HG03066 (cell line): ENCODE measurements around the gene POTEB.
"Not testable (repeated sequence)": the region's sequence is repeated elsewhere in the genome, so short reads cannot be mapped to it uniquely, and the experiment has no call there.

Experiments used
- ATAC-seq: cut with Tn5 transposase; IDR thresholded peaks from one replicate; pipeline ENCODE4 v1.9.1; 2021; ENCODE audit warnings: low read depth; ENCODE audit not compliant: unreplicated experiment

POTEB gene

GRCh38 chr15:21877635-21878034, at the start of gene POTEB:
Gene POTEB (minus strand): TSS chr15:21877735. CDS start chr15:21877246, 489 bp downstream.
- ATAC-seq: not testable (repeated sequence)

GRCh38 chr15:21890955-21891354, 13.4 kb upstream of the POTEB start:
- ATAC-seq: not testable (repeated sequence)

DNA sequence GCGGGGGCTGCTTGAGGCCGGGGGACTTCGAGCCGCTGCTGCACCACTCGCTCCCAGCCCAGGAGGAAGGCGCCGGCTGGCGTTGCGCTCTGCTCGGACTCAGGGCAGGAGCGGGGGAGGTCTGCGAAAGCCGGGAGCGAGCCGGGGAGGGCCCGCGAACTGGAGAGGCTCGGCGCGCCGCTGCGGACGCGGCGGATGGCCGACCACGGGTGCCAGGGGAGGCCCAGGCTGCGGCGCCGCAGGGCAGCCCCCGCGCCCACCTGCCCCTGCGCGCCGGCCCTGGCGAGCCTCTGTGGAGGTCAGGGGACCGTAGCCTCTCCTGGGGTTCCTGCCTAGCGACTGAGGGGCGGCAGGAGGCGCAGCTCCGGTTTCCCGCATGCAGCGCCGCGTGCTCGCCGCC, 12.0 kb upstream of the POTEB start:
- not testable (repeated sequence) for ATAC-seq

GRCh38 chr15:21838831-21839230, 38.7 kb downstream of the POTEB start:
- not testable (repeated sequence) for ATAC-seq
